CD4-positive, alpha-beta T cell treated with Interleukin-17A for 1 hour (primary cell): ENCODE data around the gene FNDC3B.

Source experiments
- DNase-seq: peaks from one replicate; pipeline ENCODE4 v3.0.0-alpha.2; 2020

FNDC3B gene

DNA sequence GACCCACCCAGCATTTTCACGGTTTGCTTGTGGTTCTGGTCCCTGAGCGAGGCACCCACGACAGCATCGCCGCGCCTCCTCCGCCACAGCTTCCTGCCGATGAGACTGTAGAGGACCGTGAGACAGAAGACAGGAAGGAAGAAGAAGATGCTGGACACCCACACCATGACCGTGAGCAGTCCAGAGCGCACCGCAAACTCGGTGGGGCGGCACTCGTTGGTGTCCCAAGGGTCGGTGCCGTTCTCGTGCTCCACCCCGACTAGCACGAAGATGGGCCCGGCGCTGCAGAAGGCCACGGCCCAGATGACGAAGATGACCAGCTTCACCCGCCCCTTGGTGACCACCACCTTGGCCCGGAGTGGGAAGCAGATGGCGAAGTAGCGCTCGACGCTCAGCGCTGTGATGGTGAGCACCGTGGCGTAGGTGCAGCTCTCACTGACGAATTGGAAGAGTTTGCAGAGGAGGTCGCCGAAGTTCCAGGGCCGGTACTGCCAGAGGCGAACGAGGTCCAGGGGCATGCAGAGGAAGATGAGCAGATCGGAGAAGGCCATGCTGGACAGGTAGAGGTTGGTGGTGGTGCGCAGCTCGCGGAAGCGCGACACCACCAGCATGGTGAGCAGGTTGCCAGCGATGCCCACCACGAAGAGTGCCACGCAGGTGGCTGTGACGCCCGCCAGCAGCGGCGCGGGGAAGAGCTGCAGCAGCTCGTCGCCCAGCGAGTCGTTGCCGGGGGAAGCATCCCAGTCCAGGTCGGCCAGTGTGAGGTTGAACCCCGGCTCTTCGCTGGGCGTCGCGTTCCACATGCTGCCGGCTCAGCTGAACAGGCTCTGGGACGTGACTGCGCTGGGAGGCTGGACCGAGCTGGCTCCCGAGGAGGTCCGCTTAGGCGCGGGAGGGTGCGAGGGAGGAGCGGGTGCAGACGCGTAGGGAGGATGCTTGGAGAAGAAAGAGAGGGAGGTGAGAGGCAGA, 408.5 kb downstream of the FNDC3B start, which contains the start of gene GHSR:
TSS of gene GHSR (minus strand) at position 846 of the 969 bp plus-strand sequence. CDS start at position 803, 43 bp downstream.
- peak; percentile 16 for DNase-seq

DNA sequence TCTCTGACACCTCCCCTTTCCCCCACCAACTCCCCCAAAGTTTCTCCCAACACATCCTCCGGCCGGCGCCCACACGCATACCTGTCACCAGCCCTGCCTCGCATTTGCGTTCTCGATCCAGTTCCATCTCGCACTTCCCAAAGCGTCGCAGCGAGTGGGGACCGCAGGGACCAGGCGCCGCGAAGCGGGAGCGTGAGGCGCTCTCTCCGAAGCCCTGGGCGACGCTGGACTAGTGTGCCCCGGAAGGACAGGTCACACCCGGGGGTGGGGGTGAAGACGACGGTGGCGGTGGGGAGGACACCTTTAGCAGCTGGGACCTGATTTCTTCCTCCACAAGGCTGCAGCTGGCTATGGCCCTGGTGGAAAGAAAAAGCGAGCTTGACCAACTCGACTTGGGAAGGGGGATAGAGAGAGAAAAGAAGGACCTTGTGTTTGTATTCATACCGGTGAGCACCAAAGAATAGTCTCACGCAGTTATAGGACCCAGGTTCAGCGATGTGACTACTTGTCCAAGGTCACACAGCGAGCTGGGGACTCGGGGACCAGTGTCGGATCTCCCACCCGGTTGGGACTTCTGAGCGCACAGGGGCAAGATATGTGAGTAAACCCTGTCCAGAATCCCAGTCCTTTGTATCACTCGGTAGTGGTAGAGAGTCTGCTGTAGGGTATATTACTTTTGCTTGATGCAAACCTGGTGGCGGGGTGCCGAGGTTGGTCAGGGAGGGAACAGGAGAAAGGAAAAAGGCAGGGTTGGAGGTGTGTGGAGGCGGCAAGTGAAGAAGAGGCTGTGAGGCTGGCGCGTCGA, 409.5 kb downstream of the FNDC3B start:
- DNase-seq: no peak

- DNase-seq: peak; percentile 7
Measured at GRCh38 chr3:172449466-172450149, 410.2 kb downstream of the FNDC3B start.
